ENCODE measurements around the gene PRSS16. TPM values are rescaled to one million over a fixed set of nuclear protein-coding genes. Genes with fewer than 3 reads are reported as not detected.
A peak's percentile ranks its signal among the peaks of the same experiment; 100 is the strongest.

The PRSS16 gene
- total RNA-seq, 2 donors from 2014 or later, result 12.5 to 14.1 TPM

DNA sequence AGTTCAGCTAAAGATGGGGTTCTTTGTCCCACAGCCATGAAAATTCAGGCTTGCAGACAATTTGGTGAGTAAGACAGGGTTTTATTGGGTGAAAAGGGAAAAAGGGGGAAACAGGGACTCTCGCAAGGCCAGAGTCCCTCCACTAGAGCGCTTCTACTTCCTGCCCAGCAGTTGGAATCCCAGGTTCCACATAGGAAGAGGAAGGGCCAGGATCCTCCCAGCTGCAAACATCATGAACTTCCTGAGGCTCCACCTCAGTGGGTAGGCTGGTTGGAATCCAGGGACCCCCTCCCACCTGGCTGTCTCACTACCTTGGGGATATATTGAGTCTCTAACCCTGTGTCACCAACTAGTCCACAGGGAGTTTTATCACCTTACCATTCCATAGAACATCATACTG, 39.5 kb upstream of the PRSS16 start:
- no peaks in the 10 kb centered on the region for H3K27me3 ChIP-seq (ENCODE audit: control insufficient read depth, insufficient read depth, low read length, poor library complexity, severe bottlenecking)
- TF ChIP-seq, protein P1, sequence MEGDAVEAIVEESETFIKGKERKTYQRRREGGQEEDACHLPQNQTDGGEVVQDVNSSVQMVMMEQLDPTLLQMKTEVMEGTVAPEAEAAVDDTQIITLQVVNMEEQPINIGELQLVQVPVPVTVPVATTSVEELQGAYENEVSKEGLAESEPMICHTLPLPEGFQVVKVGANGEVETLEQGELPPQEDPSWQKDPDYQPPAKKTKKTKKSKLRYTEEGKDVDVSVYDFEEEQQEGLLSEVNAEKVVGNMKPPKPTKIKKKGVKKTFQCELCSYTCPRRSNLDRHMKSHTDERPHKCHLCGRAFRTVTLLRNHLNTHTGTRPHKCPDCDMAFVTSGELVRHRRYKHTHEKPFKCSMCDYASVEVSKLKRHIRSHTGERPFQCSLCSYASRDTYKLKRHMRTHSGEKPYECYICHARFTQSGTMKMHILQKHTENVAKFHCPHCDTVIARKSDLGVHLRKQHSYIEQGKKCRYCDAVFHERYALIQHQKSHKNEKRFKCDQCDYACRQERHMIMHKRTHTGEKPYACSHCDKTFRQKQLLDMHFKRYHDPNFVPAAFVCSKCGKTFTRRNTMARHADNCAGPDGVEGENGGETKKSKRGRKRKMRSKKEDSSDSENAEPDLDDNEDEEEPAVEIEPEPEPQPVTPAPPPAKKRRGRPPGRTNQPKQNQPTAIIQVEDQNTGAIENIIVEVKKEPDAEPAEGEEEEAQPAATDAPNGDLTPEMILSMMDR (conservative IDR thresholded peaks at IDR 0.05), result peak; percentile 15
- H3K9ac ChIP-seq (ENCODE audit: extremely low read depth, low read length, poor library complexity, severe bottlenecking), result no peak overlapping the region
- peaks cover 10% of the 10 kb centered on the region for H3K4me1 ChIP-seq (ENCODE audit: control insufficient read depth, insufficient read depth, low read length)
- H3K4me3 ChIP-seq (ENCODE audit: low read length), result no peak overlapping the region
- H3K9me3 ChIP-seq (ENCODE audit: control insufficient read depth, low read length), result no peaks in the 10 kb centered on the region
- Mint-ChIP-seq H3K4me3 (peak overlapping the region; percentile 53), H3K4me1 (peaks cover 21% of the 10 kb centered on the region), H3K36me3 (ENCODE audit: low read depth) (no peaks in the 10 kb centered on the region), H3K9me3 (no peaks in the 10 kb centered on the region), H3K27ac (no peak overlapping the region), H3K27me3 (ENCODE audit: insufficient read depth) (peaks cover 34% of the 10 kb centered on the region)
- whole genome bisulfite sequencing, 2 experiments (ENCODE audit: insufficient coverage in 1 of 2, insufficient read length in 1 of 2), result 92 to 100% methylated on average over 1 to 2 of the region's 2 CpGs
- H3K27ac ChIP-seq (ENCODE audit: low read depth, low read length), result no peak overlapping the region
- DNase-seq, result peak; percentile 74
- H3K36me3 ChIP-seq (ENCODE audit: control insufficient read depth, insufficient read depth, low read length), result no peaks in the 10 kb centered on the region

DNA sequence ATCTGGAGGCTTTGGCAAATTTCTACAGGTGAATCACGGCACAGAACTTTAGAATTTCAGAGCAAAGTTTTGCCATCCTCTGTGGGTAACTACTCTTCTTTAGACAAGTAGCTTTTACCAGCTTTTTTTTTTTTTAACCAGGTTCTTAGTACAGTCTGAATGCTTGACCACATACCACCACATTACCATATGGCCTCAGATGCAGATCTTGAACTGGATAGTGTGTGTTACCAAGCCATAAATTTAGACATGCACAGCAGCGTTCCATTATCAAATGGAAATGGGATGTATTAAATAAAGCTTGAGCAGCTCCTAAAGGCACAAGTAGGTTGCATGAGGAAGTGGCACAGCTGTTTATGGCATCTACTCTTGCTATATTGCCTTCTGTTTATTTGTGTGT, 38.3 kb upstream of the PRSS16 start:
- no peak overlapping the region for H3K27ac ChIP-seq (ENCODE audit: low read depth, low read length)
- no peaks in the 10 kb centered on the region for H3K27me3 ChIP-seq (ENCODE audit: control insufficient read depth, insufficient read depth, low read length, poor library complexity, severe bottlenecking)
- peak overlapping the region; percentile 53 for H3K4me3 Mint-ChIP-seq
- WGBS, 2 experiments (ENCODE audit: insufficient coverage in 1 of 2, insufficient read length in 1 of 2), result 90 to 100% methylated on average over 2 of the region's 2 CpGs
- H3K27me3 Mint-ChIP-seq (ENCODE audit: insufficient read depth), result peaks cover 32% of the 10 kb centered on the region
- H3K4me1 Mint-ChIP-seq, result peaks cover 21% of the 10 kb centered on the region
- H3K4me1 ChIP-seq (ENCODE audit: control insufficient read depth, insufficient read depth, low read length), result peaks cover 10% of the 10 kb centered on the region
- no peak overlapping the region for H3K4me3 ChIP-seq (ENCODE audit: low read length)
- H3K9me3 ChIP-seq (ENCODE audit: control insufficient read depth, low read length), result no peaks in the 10 kb centered on the region
- no peak overlapping the region for H3K9ac ChIP-seq (ENCODE audit: extremely low read depth, low read length, poor library complexity, severe bottlenecking)
- DNase-seq, result no peak
- H3K27ac Mint-ChIP-seq, result no peak overlapping the region
- TF ChIP-seq, protein P1 (conservative IDR thresholded peaks at IDR 0.05), result no peak
- no peaks in the 10 kb centered on the region for H3K36me3 ChIP-seq (ENCODE audit: control insufficient read depth, insufficient read depth, low read length)
- H3K9me3 Mint-ChIP-seq, result peaks cover 2% of the 10 kb centered on the region
- H3K36me3 Mint-ChIP-seq (ENCODE audit: low read depth), result no peaks in the 10 kb centered on the region

DNA sequence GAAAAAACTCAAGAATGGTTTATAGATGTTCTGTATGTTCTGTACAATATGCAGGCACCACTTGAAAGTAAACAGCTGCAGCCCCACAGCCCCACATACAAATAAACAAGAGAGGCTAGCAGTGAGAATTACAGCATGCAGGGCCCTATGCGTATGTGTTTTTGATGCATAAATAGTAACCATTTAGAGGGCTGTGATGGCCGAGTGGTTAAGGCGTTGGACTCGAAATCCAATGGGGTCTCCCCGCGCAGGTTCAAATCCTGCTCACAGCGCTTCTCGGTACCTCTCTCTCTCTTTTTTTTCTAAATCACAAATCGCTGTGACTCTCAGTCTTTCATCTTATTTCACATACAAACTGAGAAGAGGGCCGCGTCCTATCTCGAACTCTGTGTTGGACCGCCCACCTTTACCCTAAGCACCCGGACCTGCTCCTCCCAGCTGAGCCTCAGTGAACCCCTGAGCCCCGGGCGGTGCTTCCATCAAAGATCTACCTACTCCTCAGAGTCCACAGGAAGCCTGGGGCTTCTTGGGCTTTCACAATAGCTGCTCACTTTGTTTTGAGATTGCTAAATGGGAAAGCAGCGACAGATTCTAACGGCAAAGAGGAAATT, 37.7 kb upstream of the PRSS16 start:
- peaks cover 27% of the 10 kb centered on the region for H3K27me3 Mint-ChIP-seq (ENCODE audit: insufficient read depth)
- H3K27ac Mint-ChIP-seq, result no peak overlapping the region
- WGBS, 2 experiments (ENCODE audit: insufficient coverage in 1 of 2, insufficient read length in 1 of 2), result 89 to 93% methylated on average over 14 to 18 of the region's 18 CpGs

More for the DNA sequence above, 37.7 kb upstream of the PRSS16 start:
- peaks cover 10% of the 10 kb centered on the region for H3K4me1 ChIP-seq (ENCODE audit: control insufficient read depth, insufficient read depth, low read length)
- peaks cover 2% of the 10 kb centered on the region for H3K9me3 Mint-ChIP-seq
- no peak overlapping the region for H3K9ac ChIP-seq (ENCODE audit: extremely low read depth, low read length, poor library complexity, severe bottlenecking)
- no peak overlapping the region for H3K27ac ChIP-seq (ENCODE audit: low read depth, low read length)
- H3K4me3 ChIP-seq (ENCODE audit: low read length), result no peak overlapping the region
- H3K27me3 ChIP-seq (ENCODE audit: control insufficient read depth, insufficient read depth, low read length, poor library complexity, severe bottlenecking), result no peaks in the 10 kb centered on the region
- no peaks in the 10 kb centered on the region for H3K36me3 Mint-ChIP-seq (ENCODE audit: low read depth)
- H3K9me3 ChIP-seq (ENCODE audit: control insufficient read depth, low read length), result no peaks in the 10 kb centered on the region
- H3K36me3 ChIP-seq (ENCODE audit: control insufficient read depth, insufficient read depth, low read length), result no peaks in the 10 kb centered on the region
- no peak for DNase-seq
- H3K4me1 Mint-ChIP-seq, result peaks cover 18% of the 10 kb centered on the region
- peak overlapping the region; percentile 38 for H3K4me3 Mint-ChIP-seq
- TF ChIP-seq, protein P1 (conservative IDR thresholded peaks at IDR 0.05), result no peak

Data from endodermal cell (in vitro differentiated cells).